ENCODE measurements around the gene CDH5. TPM values are rescaled to one million over a fixed set of nuclear protein-coding genes. Genes with fewer than 3 reads are reported as not detected.

The CDH5 gene
- polyA plus RNA-seq, 1 of the 3 experiments (the other 2 are of a cell fraction), result not detected

DNA sequence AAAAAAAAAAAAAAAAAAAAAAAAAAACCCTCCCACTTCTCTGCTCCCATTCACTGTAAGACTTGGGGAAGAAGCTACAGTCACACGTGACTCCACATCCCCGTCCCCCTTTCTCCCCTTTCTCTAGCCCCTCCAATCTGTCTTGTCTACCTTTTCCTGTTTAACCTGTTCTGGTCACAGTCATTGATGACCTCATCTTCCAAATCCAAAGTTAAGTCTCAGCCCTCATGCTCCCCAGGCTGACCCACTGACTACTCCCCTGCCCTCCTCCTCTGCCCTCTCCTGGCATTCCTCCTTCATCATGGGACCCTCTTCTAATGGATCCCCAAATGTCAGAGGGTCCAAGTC is 1.6 kb upstream of the CDH5 start:
- Histone ChIP-seq H3K4me2 (no peak overlapping the region), H3K27ac (ENCODE audit: low read depth in 2 of 2, low read length in 1 of 2) (no peak overlapping the region)
- POLR2A ChIA-PET, result no interaction called here

DNA sequence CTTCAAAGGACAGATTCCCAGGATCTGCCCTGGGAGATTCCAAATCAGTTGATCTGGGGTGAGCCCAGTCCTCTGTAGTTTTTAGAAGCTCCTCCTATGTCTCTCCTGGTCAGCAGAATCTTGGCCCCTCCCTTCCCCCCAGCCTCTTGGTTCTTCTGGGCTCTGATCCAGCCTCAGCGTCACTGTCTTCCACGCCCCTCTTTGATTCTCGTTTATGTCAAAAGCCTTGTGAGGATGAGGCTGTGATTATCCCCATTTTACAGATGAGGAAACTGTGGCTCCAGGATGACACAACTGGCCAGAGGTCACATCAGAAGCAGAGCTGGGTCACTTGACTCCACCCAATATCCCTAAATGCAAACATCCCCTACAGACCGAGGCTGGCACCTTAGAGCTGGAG is 840 bp upstream of the CDH5 start:
- Histone ChIP-seq H3K4me3 (ENCODE audit: low read depth in 2 of 2, low read length in 1 of 2) (no peak overlapping the region), H4K20me1 (ENCODE audit: insufficient read depth) (no peaks in the 10 kb centered on the region), H3K79me2 (ENCODE audit: insufficient read depth) (no peaks in the 10 kb centered on the region), H3K4me1 (ENCODE audit: control insufficient read depth in 1 of 2, insufficient read depth in 2 of 2, low read depth in 1 of 2, low read length in 1 of 2) (peaks cover 0 to 5% of the 10 kb centered on the region in 2 experiments; a peak in 1 of 4 replicates), H3K9me3 (no peaks in the 10 kb centered on the region), H2AFZ (ENCODE audit: low read depth) (no peak overlapping the region), H3K4me2 (no peak overlapping the region), H3K27me3 (ENCODE audit: insufficient read depth) (no peaks in the 10 kb centered on the region), H3K9ac (no peak overlapping the region), H3K27ac (ENCODE audit: low read depth in 2 of 2, low read length in 1 of 2) (no peak overlapping the region), H3K36me3 (replicated peaks in 1 of 2; ENCODE audit: control insufficient read depth in 1 of 2, insufficient read depth in 2 of 2, low read length in 1 of 2) (no peaks in the 10 kb centered on the region), H3K9me2 (no peaks in the 10 kb centered on the region), H3F3A (replicated peaks; ENCODE audit: insufficient read depth) (no peaks in the 10 kb centered on the region)
- TF ChIP-seq EZH2phosphoT487 (IDR thresholded peaks at IDR 0.05; ENCODE audit: borderline replicate concordance, low read depth) (no peak), FOXM1 (IDR thresholded peaks at IDR 0.05; ENCODE audit: low read depth) (no peak), FOXJ3 (CRISPR knock-in tag; IDR thresholded peaks at IDR 0.05) (no peak), YY1 (IDR thresholded peaks at IDR 0.05; ENCODE audit: low read depth) (no peak), CHD2 (IDR thresholded peaks at IDR 0.05; ENCODE audit: low read length, partially characterized antibody) (no peak), TEAD4 (IDR thresholded peaks at IDR 0.05; ENCODE audit: borderline replicate concordance, insufficient read depth) (no peak), MEF2A (IDR thresholded peaks at IDR 0.05; ENCODE audit: borderline replicate concordance, low read depth) (no peak)
- TF ChIP-seq, protein P1, sequence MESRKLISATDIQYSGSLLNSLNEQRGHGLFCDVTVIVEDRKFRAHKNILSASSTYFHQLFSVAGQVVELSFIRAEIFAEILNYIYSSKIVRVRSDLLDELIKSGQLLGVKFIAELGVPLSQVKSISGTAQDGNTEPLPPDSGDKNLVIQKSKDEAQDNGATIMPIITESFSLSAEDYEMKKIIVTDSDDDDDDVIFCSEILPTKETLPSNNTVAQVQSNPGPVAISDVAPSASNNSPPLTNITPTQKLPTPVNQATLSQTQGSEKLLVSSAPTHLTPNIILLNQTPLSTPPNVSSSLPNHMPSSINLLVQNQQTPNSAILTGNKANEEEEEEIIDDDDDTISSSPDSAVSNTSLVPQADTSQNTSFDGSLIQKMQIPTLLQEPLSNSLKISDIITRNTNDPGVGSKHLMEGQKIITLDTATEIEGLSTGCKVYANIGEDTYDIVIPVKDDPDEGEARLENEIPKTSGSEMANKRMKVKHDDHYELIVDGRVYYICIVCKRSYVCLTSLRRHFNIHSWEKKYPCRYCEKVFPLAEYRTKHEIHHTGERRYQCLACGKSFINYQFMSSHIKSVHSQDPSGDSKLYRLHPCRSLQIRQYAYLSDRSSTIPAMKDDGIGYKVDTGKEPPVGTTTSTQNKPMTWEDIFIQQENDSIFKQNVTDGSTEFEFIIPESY (IDR thresholded peaks at IDR 0.05; ENCODE audit: borderline replicate concordance, low read depth), result no peak
- TF ChIP-seq, protein P2, sequence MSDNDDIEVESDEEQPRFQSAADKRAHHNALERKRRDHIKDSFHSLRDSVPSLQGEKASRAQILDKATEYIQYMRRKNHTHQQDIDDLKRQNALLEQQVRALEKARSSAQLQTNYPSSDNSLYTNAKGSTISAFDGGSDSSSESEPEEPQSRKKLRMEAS (IDR thresholded peaks at IDR 0.05; ENCODE audit: low read depth), result no peak
- 50% methylated on average over 4 of the region's 4 CpGs for WGBS (ENCODE audit: low lambda C conversion rate)
- ChIA-PET POLR2A (no interaction called here), CTCF (interaction anchor here (1.0 to 9.4 kb wide), 4 partner anchors 8 to 117 kb away, joined by 3 to 92 read pairs (median 9); no protein-coding TSS in a partner anchor)
- DNase-seq, result no peak

More for the DNA sequence above, 1.6 kb upstream of the CDH5 start:
- CTCF ChIA-PET, result interaction anchor here (1.6 to 2.2 kb wide), 2 partner anchors 20 to 118 kb away, joined by 6 to 12 read pairs; no protein-coding TSS in a partner anchor
- no peaks in the 10 kb centered on the region for H3K36me3 ChIP-seq (replicated peaks in 1 of 2; ENCODE audit: control insufficient read depth in 1 of 2, insufficient read depth in 2 of 2, low read length in 1 of 2)
- no peaks in the 10 kb centered on the region for H3K27me3 ChIP-seq (ENCODE audit: insufficient read depth)
- H3K9me3 ChIP-seq, result no peaks in the 10 kb centered on the region
- no peaks in the 10 kb centered on the region for H3F3A ChIP-seq (replicated peaks; ENCODE audit: insufficient read depth)
- no peak for DNase-seq
- TF ChIP-seq RCOR1 (IDR thresholded peaks at IDR 0.05; ENCODE audit: low read length), result no peak
- no peak for TF ChIP-seq TEAD4 (IDR thresholded peaks at IDR 0.05; ENCODE audit: borderline replicate concordance, insufficient read depth)
- TF ChIP-seq SMC3 (IDR thresholded peaks at IDR 0.05; ENCODE audit: low read depth, low read length), result no peak
- no peak for TF ChIP-seq EZH2phosphoT487 (IDR thresholded peaks at IDR 0.05; ENCODE audit: borderline replicate concordance, low read depth)
- no peak for TF ChIP-seq POLR2AphosphoS5 (IDR thresholded peaks at IDR 0.05; ENCODE audit: low read depth, low read length)
- TF ChIP-seq, protein P3, sequence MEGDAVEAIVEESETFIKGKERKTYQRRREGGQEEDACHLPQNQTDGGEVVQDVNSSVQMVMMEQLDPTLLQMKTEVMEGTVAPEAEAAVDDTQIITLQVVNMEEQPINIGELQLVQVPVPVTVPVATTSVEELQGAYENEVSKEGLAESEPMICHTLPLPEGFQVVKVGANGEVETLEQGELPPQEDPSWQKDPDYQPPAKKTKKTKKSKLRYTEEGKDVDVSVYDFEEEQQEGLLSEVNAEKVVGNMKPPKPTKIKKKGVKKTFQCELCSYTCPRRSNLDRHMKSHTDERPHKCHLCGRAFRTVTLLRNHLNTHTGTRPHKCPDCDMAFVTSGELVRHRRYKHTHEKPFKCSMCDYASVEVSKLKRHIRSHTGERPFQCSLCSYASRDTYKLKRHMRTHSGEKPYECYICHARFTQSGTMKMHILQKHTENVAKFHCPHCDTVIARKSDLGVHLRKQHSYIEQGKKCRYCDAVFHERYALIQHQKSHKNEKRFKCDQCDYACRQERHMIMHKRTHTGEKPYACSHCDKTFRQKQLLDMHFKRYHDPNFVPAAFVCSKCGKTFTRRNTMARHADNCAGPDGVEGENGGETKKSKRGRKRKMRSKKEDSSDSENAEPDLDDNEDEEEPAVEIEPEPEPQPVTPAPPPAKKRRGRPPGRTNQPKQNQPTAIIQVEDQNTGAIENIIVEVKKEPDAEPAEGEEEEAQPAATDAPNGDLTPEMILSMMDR (IDR thresholded peaks at IDR 0.05), result no peak
- TF ChIP-seq, protein P4, sequence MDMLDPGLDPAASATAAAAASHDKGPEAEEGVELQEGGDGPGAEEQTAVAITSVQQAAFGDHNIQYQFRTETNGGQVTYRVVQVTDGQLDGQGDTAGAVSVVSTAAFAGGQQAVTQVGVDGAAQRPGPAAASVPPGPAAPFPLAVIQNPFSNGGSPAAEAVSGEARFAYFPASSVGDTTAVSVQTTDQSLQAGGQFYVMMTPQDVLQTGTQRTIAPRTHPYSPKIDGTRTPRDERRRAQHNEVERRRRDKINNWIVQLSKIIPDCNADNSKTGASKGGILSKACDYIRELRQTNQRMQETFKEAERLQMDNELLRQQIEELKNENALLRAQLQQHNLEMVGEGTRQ (IDR thresholded peaks at IDR 0.05; ENCODE audit: borderline replicate concordance, low read depth, low read length), result no peak
- TF ChIP-seq ELF1 (IDR thresholded peaks at IDR 0.05), result no peak
- H3K9ac ChIP-seq, result no peak overlapping the region
- no peaks in the 10 kb centered on the region for H3K9me2 ChIP-seq
- WGBS (ENCODE audit: low lambda C conversion rate), result 70% methylated on average over 2 of the region's 2 CpGs
- H3K4me3 ChIP-seq (ENCODE audit: low read depth in 2 of 2, low read length in 1 of 2), result no peak overlapping the region
- H4K20me1 ChIP-seq (ENCODE audit: insufficient read depth), result no peaks in the 10 kb centered on the region
- H2AFZ ChIP-seq (ENCODE audit: low read depth), result no peak overlapping the region
- H3K79me2 ChIP-seq (ENCODE audit: insufficient read depth), result no peaks in the 10 kb centered on the region
- peaks cover 0 to 8% of the 10 kb centered on the region in 2 experiments; a peak in 1 of 4 replicates for H3K4me1 ChIP-seq (ENCODE audit: control insufficient read depth in 1 of 2, insufficient read depth in 2 of 2, low read depth in 1 of 2, low read length in 1 of 2)
